ENCODE results near the gene MPG.
A peak's percentile ranks its signal among the peaks of the same experiment; 100 is the strongest.

MPG gene

DNA sequence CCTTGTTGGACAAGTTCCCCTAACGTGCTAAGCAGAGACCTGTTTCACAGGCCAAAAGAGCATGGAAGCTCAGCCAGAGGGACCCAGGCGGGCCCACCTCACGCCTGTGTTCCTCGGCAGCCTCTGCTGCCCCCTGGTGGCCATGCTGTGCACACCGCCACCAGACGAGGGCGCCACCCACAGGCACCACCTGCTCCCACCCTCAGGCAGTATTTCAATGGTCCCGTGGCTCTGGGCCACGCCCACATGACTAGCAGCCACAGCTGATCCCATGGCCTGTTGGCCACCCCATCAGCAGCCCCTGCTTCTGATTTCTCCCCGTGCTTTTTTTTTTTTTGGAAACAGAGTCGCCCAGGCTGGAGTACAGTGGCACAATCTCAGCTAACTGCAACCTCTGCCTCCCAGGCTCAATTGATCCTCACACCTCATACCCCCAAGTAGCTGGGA is 18.9 kb downstream of the MPG start:
- TF ChIP-seq FOXP2 (optimal IDR thresholded peaks at IDR 0.05; ENCODE audit: borderline replicate concordance, extremely low read depth, extremely low read length, insufficient read depth) (peak; percentile 68), SIN3A (IDR thresholded peaks at IDR 0.05; ENCODE audit: borderline replicate concordance, insufficient read depth, low read length) (0 out of 2 replicates have a peak, but pooled peaks have one; percentile 59)
- TF ChIP-seq, protein P1, sequence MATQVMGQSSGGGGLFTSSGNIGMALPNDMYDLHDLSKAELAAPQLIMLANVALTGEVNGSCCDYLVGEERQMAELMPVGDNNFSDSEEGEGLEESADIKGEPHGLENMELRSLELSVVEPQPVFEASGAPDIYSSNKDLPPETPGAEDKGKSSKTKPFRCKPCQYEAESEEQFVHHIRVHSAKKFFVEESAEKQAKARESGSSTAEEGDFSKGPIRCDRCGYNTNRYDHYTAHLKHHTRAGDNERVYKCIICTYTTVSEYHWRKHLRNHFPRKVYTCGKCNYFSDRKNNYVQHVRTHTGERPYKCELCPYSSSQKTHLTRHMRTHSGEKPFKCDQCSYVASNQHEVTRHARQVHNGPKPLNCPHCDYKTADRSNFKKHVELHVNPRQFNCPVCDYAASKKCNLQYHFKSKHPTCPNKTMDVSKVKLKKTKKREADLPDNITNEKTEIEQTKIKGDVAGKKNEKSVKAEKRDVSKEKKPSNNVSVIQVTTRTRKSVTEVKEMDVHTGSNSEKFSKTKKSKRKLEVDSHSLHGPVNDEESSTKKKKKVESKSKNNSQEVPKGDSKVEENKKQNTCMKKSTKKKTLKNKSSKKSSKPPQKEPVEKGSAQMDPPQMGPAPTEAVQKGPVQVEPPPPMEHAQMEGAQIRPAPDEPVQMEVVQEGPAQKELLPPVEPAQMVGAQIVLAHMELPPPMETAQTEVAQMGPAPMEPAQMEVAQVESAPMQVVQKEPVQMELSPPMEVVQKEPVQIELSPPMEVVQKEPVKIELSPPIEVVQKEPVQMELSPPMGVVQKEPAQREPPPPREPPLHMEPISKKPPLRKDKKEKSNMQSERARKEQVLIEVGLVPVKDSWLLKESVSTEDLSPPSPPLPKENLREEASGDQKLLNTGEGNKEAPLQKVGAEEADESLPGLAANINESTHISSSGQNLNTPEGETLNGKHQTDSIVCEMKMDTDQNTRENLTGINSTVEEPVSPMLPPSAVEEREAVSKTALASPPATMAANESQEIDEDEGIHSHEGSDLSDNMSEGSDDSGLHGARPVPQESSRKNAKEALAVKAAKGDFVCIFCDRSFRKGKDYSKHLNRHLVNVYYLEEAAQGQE (IDR thresholded peaks at IDR 0.05; ENCODE audit: insufficient read depth in 1 of 2, low read depth in 2 of 2, low read length in 2 of 2) = no peak

DNA sequence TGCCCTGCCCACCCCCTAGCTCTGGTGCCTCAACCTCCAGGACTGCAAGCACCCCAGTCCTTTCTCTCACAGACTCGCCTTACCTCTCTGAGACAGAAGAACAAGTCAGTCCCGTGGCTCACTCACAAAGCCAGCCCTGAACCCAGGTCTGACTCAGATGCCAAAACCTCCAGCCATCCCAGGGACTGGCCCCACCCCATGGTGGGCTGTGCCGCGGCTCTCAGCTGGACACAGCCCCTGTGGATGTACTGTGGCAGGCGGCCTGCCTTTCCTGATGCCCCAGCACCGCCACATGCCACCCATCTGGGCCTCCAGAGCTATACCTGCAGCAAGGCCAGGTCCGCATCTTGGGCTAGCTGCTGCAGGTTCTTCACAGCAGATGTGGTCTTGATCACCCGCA is 19.8 kb downstream of the MPG start:
- TF ChIP-seq, protein P1 (IDR thresholded peaks at IDR 0.05; ENCODE audit: insufficient read depth in 1 of 2, low read depth in 2 of 2, low read length in 2 of 2) = no peak
- TF ChIP-seq FOXP2 (optimal IDR thresholded peaks at IDR 0.05; ENCODE audit: borderline replicate concordance, extremely low read depth, extremely low read length, insufficient read depth) = no peak
- no peak for TF ChIP-seq POLR2AphosphoS5 (IDR thresholded peaks at IDR 0.05; ENCODE audit: low read depth, low read length)
- no peak for TF ChIP-seq TAF1 (IDR thresholded peaks at IDR 0.05; ENCODE audit: borderline replicate concordance, insufficient read depth, low read length)
- no peak for TF ChIP-seq SIN3A (IDR thresholded peaks at IDR 0.05; ENCODE audit: borderline replicate concordance, insufficient read depth, low read length)

DNA sequence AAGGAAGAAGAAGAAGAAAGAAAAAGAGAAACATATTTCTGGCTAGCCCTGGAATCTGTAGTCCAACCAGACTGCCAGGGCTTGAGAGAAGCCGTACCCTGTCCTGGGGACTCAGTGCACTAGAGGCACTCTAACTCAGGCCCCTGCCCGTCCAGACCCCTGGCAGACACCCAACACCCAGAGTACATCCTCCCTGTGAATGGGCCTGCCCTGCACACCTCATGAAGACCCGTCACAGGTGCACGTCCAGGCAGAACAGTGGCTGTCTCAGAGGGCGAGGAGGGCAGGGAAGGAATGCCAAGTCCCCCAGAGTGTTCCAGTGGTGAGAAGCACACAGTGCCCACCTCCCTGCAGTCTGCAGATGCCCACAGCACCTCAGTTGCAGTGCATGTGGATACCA is 23.0 kb downstream of the MPG start:
- no peak for TF ChIP-seq TAF1 (IDR thresholded peaks at IDR 0.05; ENCODE audit: borderline replicate concordance, insufficient read depth, low read length)
- TF ChIP-seq, protein P1 (IDR thresholded peaks at IDR 0.05; ENCODE audit: insufficient read depth in 1 of 2, low read depth in 2 of 2, low read length in 2 of 2) = no peak
- TF ChIP-seq POLR2AphosphoS5 (IDR thresholded peaks at IDR 0.05; ENCODE audit: low read depth, low read length) = no peak
- TF ChIP-seq FOXP2 (optimal IDR thresholded peaks at IDR 0.05; ENCODE audit: borderline replicate concordance, extremely low read depth, extremely low read length, insufficient read depth) = no peak
- no peak for TF ChIP-seq SIN3A (IDR thresholded peaks at IDR 0.05; ENCODE audit: borderline replicate concordance, insufficient read depth, low read length)

DNA sequence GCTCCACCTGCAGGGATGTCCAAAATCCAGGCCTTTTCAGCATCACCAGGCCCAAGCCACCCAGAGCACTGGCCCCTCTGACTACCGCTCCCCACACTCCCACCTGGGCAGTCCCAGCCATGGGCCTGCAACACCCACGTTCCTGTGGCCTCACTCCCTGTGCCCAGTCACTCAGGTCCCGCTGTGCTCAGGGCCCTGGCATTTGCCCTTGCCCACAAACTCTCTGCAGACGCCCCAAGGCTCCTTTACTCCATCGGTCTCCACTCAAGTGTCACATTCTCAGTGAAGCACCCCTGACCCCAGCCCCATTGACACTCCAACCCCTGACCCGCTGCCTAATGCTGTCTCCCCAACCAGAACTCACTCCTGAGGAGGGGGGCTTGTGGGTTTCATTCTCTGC is 23.6 kb downstream of the MPG start:
- TF ChIP-seq FOXP2 (optimal IDR thresholded peaks at IDR 0.05; ENCODE audit: borderline replicate concordance, extremely low read depth, extremely low read length, insufficient read depth) (no peak), POLR2AphosphoS5 (IDR thresholded peaks at IDR 0.05; ENCODE audit: low read depth, low read length) (no peak), TAF1 (IDR thresholded peaks at IDR 0.05; ENCODE audit: borderline replicate concordance, insufficient read depth, low read length) (no peak), SIN3A (IDR thresholded peaks at IDR 0.05; ENCODE audit: borderline replicate concordance, insufficient read depth, low read length) (no peak)
- TF ChIP-seq, protein P1 (IDR thresholded peaks at IDR 0.05; ENCODE audit: insufficient read depth in 1 of 2, low read depth in 2 of 2, low read length in 2 of 2) = no peak

Data from PFSK-1 (cell line).